ENCODE results near the gene ANGPT4. TPM values are rescaled to one million over a fixed set of nuclear protein-coding genes. Genes with fewer than 3 reads are reported as not detected.

Gene ANGPT4
- total and polyA plus RNA-seq, 10 of the 15 experiments (the other 5 are each of a cell fraction or from before 2014, with no cell fraction given): 0.01 to 0.16 TPM; not detected in 8

- in situ Hi-C loops (cut with MboI): no loop called here
- Histone ChIP-seq H3K79me2 (ENCODE audit: control insufficient read depth, insufficient read depth, low read length) (no peaks in the 10 kb centered on the region; the same call in 1 of the 2 replicates), H3K9ac (ENCODE audit: control insufficient read depth, insufficient read depth, low read length) (peak overlapping the region; percentile 44), H4K20me1 (ENCODE audit: control insufficient read depth, insufficient read depth) (no peaks in the 10 kb centered on the region), H3K9me3 (replicated peaks; ENCODE audit: control insufficient read depth, insufficient read depth, low read length) (no peaks in the 10 kb centered on the region), H3K27me3 (replicated peaks in 1 of 2; ENCODE audit: control insufficient read depth in 2 of 2, insufficient read depth in 2 of 2, low read length in 1 of 2) (no peaks in the 10 kb centered on the region), H3K36me3 (ENCODE audit: control insufficient read depth in 2 of 2, insufficient read depth in 2 of 2, low read length in 1 of 2) (peaks cover 0 to 5% of the 10 kb centered on the region in 2 experiments; a peak in 2 of 4 replicates), H2AFZ (ENCODE audit: control insufficient read depth, low read depth, low read length) (peak overlapping the region; percentile 61), H3K4me3 (no peak overlapping the region), H3K4me2 (ENCODE audit: control insufficient read depth, insufficient read depth) (peak overlapping the region; percentile 94), H3K4me1 (ENCODE audit: control insufficient read depth, insufficient read depth, low read length) (peaks cover 32% of the 10 kb centered on the region), H3K27ac (ENCODE audit: control insufficient read depth, insufficient read depth) (peak overlapping the region; percentile 68)
- ChIA-PET RAD21 (ENCODE audit: unreplicated experiment) (interaction anchor here (0.5 to 2.0 kb wide), 5 partner anchors 12 to 1931 kb away, joined by 3 to 10 read pairs (median 4); partner anchors contain the start of gene FAM110A), POLR2A (interaction anchor here (2.0 kb wide), 1 partner anchor 14 kb away, joined by 8 read pairs; the partner anchor contains the start of gene FAM110A), CTCF (interaction anchor here (0.8 to 1.2 kb wide), 3 partner anchors 15 to 108 kb away, joined by 3 to 5 read pairs (median 3); no protein-coding TSS in a partner anchor), SMC1A (ENCODE audit: uncharacterized antibody, unreplicated experiment) (interaction anchor here (0.6 to 1.4 kb wide), 2 partner anchors 26 to 39 kb away, joined by 3 read pairs; no protein-coding TSS in a partner anchor)
- WGBS (ENCODE audit: insufficient coverage, insufficient replicate concordance, low lambda C conversion rate, missing lambda C conversion rate): 11% methylated on average over 7 of the region's 7 CpGs
- intact Hi-C loops (cut with micrococcal nuclease; ENCODE audit: unreplicated experiment): no loop called here
- FAIRE-seq: no peak
- peak; percentile 48 for TF ChIP-seq SP1 (IDR thresholded peaks at IDR 0.05; ENCODE audit: low read depth, low read length)
- TF ChIP-seq CREM (IDR thresholded peaks at IDR 0.05; ENCODE audit: low read depth): peak; percentile 30; the same call in 1 of the 2 replicates
- TF ChIP-seq STAT3 (IDR thresholded peaks at IDR 0.05; ENCODE audit: low read depth, low read length): no peak
- TF ChIP-seq MEF2A (IDR thresholded peaks at IDR 0.05; ENCODE audit: insufficient read depth, low read depth, low read length): 0 out of 2 replicates have a peak, but pooled peaks have one; percentile 27
- peak; percentile 15; the same call in 1 of the 2 replicates for TF ChIP-seq RUNX3 (IDR thresholded peaks at IDR 0.05; ENCODE audit: low read length)
- no peak for TF ChIP-seq NFXL1 (IDR thresholded peaks at IDR 0.05; ENCODE audit: borderline replicate concordance)
- no peak for TF ChIP-seq ZBTB40 (IDR thresholded peaks at IDR 0.05; ENCODE audit: borderline replicate concordance)
- TF ChIP-seq TAF1 (IDR thresholded peaks at IDR 0.05; ENCODE audit: borderline replicate concordance, low read depth, low read length): peak; percentile 28; the same call in 1 of the 2 replicates
- TF ChIP-seq PKNOX1 (IDR thresholded peaks at IDR 0.05): 0 out of 2 replicates have a peak, but pooled peaks have one; percentile 19
- peak in 1 of 2 experiments; percentile 96; a peak in 2 of 3 replicates for TF ChIP-seq EGR1 (IDR thresholded peaks at IDR 0.05; ENCODE audit: borderline replicate concordance in 1 of 2, low read depth in 2 of 2, low read length in 2 of 2)
- TF ChIP-seq TCF3 (IDR thresholded peaks at IDR 0.05; ENCODE audit: borderline replicate concordance, insufficient read depth, low read depth, low read length): peak; percentile 20; the same call in 1 of the 2 replicates
- peak; percentile 75 for ATAC-seq
- DNase-seq (ENCODE audit: low read depth, low spot score): no peak
- no TSS peak for BruUV-seq (replicated peaks)
These were observed 69.2 kb downstream of the ANGPT4 start for GRCh38 chr20:846894-847278.
